ENCODE data around the gene PRKACG.

The PRKACG gene

GRCh38 chr9:69023650-69024049, 9.7 kb upstream of the PRKACG start:
- DNase-seq (ENCODE audit: low spot score), result no peak

DNA sequence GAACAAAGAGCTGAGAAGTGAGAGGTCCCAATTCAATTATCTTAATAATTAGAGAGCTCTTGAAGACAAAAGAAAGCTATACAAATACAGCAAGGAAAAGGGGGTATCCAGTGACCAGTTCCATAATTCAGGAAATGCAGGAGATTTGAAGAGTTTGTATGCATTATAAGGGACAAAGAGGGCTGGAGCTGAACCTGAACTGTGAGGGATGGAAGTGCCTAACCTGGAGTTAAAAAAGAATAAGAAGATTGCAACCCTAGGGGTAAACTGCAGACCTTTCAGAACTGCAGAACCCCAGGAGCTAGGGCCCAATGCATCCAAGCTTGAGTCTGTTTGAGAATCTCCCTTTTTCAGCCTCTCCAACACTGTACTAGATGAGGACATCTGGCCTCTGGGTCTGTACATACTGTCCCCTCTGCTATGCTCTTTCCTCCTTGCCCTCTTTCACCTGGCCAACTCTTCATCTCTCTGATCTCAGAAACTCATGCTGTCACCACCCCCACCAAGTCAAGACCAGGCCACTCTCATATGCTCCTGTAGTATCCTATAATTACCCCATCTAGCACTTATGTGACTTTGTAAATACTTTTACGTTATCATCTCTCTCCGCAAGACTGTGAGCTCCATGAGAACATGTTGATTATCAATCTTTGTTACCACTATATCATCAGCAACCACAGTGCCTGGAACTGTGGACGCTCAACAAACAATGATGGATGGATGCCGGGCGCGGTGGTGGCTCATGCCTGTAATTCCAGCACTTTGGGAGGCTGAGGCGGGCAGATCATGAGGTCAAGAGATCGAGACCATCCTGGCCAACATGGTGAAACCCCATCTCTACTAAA, 6.6 kb upstream of the PRKACG start:
- DNase-seq (ENCODE audit: low spot score), result peak; percentile 60

- peak; percentile 95 for DNase-seq (ENCODE audit: low spot score)
Measured at GRCh38 chr9:69019808-69020207, 5.9 kb upstream of the PRKACG start.

- peak; percentile 80 for DNase-seq (ENCODE audit: low spot score)
Measured at GRCh38 chr9:69018737-69019136, 4.8 kb upstream of the PRKACG start.

GRCh38 chr9:69016191-69017096, 2.5 kb upstream of the PRKACG start:
- DNase-seq (ENCODE audit: low spot score), result no peak

GRCh38 chr9:69013382-69013727, 558 bp downstream of the PRKACG start:
- no peak for DNase-seq (ENCODE audit: low spot score)

- no peak for DNase-seq (ENCODE audit: low spot score)
Measured at GRCh38 chr9:69012696-69013381, 1.1 kb downstream of the PRKACG start.

GRCh38 chr9:69009708-69010107, 4.2 kb downstream of the PRKACG start:
- no peak for DNase-seq (ENCODE audit: low spot score)

GRCh38 chr9:69004836-69005235, 9.1 kb downstream of the PRKACG start:
- no peak for DNase-seq (ENCODE audit: low spot score)

- DNase-seq (ENCODE audit: low spot score), result no peak
Measured at GRCh38 chr9:69003051-69003450, 10.9 kb downstream of the PRKACG start.

- no peak for DNase-seq (ENCODE audit: low spot score)
Measured at GRCh38 chr9:69001921-69002320, 12.0 kb downstream of the PRKACG start.

DNA sequence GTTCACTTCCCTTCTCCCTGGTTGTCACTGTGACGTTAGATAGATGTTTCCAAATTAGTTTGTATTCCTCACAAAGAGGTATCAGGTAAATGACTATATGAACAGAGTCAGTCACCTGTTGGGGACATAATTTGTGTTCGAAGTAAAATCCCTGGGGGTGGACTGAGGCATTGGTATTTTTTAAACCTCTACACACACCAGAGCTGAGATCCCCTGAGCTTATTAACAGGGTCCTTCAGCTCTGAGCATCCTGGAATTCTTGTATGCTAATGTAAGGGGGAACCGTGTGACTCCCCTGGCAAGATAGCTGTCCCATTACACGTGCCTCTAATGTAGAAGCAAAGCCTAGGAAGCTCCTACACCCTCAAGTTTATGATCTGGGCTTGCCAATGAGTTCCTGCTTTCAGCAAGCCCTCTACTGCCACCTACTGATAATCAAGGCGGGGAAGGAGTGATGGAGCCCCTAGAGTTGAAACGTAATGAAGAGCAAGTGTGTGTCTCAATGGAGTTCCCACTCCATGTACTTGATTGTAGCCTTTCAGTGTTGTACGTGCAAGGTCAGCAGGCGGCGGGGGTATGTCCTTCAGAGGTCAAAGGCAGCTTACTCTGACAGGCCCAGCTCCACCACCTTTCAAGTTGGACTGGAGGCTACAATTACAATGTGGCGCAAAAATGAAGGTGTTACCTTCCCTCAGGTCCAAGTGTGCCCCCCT, 14.4 kb downstream of the PRKACG start:
- peak; percentile 91 for DNase-seq (ENCODE audit: low spot score)

GRCh38 chr9:68998812-68999211, 15.1 kb downstream of the PRKACG start:
- no peak for DNase-seq (ENCODE audit: low spot score)

GRCh38 chr9:68998385-68998784, 15.5 kb downstream of the PRKACG start:
- DNase-seq (ENCODE audit: low spot score), result no peak

- DNase-seq (ENCODE audit: low spot score), result no peak
Measured at GRCh38 chr9:68997666-68998065, 16.2 kb downstream of the PRKACG start.

DNA sequence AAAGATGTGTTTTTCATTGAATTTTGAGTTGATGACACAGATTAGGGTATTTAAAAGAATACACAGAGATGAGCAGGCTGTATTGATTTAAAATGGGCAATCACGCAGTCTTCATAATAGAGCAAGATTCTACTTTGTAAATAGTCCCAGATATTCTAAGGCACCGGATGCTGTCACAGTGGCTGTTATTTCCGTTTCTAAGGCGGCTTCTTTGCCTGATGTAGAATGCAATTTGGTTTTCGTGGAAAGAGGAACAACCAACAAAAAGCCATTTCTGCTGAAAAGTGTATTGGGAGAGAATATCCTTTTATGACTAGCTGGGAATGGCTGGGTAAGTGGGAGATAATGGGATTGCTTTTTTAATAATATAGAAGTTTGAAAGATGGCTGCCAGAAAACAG, 17.5 kb downstream of the PRKACG start:
- no peak for DNase-seq (ENCODE audit: low spot score)

DNA sequence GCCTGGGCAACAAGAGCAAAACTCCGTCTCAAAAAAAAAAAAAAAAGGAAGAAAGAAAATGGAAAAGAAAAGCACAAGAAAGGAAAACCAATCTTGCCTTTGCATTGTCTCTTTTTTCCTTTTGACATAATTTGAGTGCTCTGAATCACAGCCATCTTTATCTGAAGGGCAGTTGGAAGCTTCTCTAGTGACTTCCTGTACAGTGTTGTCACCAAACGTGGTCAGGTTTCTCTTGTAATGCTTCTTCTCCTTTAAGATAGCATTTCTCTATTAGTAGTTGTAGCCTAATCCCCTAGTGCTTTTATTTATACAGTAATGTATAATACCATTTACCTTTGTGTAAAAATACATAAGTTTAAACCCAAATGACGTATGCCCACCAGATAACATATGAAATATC, 18.1 kb downstream of the PRKACG start:
- no peak for DNase-seq (ENCODE audit: low spot score)

GRCh38 chr9:68991457-68991856, 22.5 kb downstream of the PRKACG start:
- DNase-seq (ENCODE audit: low spot score), result no peak

- DNase-seq (ENCODE audit: low spot score), result peak; percentile 59
Measured at GRCh38 chr9:68986949-68987348, 27.0 kb downstream of the PRKACG start.

- DNase-seq (ENCODE audit: low spot score), result no peak
Measured at GRCh38 chr9:68983522-68984424, 30.1 kb downstream of the PRKACG start.

GRCh38 chr9:68983008-68983411, 30.9 kb downstream of the PRKACG start:
- DNase-seq (ENCODE audit: low spot score), result peak; percentile 84
